Memory B cell (primary cell): ENCODE measurements around the gene GYPA.
"Not testable (repeated sequence)": the region's sequence is repeated elsewhere in the genome, so short reads cannot be mapped to it uniquely, and the experiment has no call there.

Experiments
- ATAC-seq: fragments of 150-1000 bp; cut with Tn5 transposase; 2 replicates; pipeline ENCODE4 v1.10.0; 2021; ENCODE audit warnings: low read depth, mild to moderate bottlenecking, moderate library complexity
- DNase-seq, 2 donors: peaks; one replicate each; pipeline ENCODE4 v3.0.0; 2022; ENCODE audit warnings: low spot score in 2 of 2
- H3K27ac Mint-ChIP-seq: one replicate; pipeline ENCODE4 v1.8.0; 2022; ENCODE audit warnings: mild to moderate bottlenecking, moderate library complexity, mixed read lengths
- H3K27me3 Mint-ChIP-seq: one replicate; pipeline ENCODE4 v1.8.0; 2022; ENCODE audit warnings: mixed read lengths
- H3K36me3 Mint-ChIP-seq: one replicate; pipeline ENCODE4 v1.8.0; 2022; ENCODE audit warnings: mild to moderate bottlenecking, mixed read lengths
- H3K4me1 Mint-ChIP-seq: one replicate; pipeline ENCODE4 v1.8.0; 2022; ENCODE audit warnings: mixed read lengths
- H3K4me3 Mint-ChIP-seq: one replicate; pipeline ENCODE4 v1.8.0; 2022; ENCODE audit warnings: mild to moderate bottlenecking, moderate library complexity, mixed read lengths
- H3K9me3 Mint-ChIP-seq: one replicate; pipeline ENCODE4 v1.8.0; 2022; ENCODE audit warnings: mixed read lengths

The GYPA gene

GRCh38 chr4:144113546-144113945, 27.0 kb downstream of the GYPA start:
- Mint-ChIP-seq H3K27ac (no peak overlapping the region), H3K36me3 (no peaks in the 10 kb centered on the region), H3K4me3 (no peak overlapping the region), H3K4me1 (no peaks in the 10 kb centered on the region), H3K9me3 (no peaks in the 10 kb centered on the region), H3K27me3 (peaks cover 3% of the 10 kb centered on the region)
- no peak for DNase-seq
- no peak for ATAC-seq

- H3K4me1 Mint-ChIP-seq: no peaks in the 10 kb centered on the region
- H3K4me3 Mint-ChIP-seq: no peak overlapping the region
- H3K27ac Mint-ChIP-seq: no peak overlapping the region
- no peaks in the 10 kb centered on the region for H3K36me3 Mint-ChIP-seq
- DNase-seq (no peak), ATAC-seq (no peak)
- no peaks in the 10 kb centered on the region for H3K9me3 Mint-ChIP-seq
- peaks cover 5% of the 10 kb centered on the region for H3K27me3 Mint-ChIP-seq
Observed at GRCh38 chr4:144104509-144105130, 35.9 kb downstream of the GYPA start.

GRCh38 chr4:144097776-144098175, 42.7 kb downstream of the GYPA start:
- not testable (repeated sequence) for H3K36me3 Mint-ChIP-seq, H3K9me3 Mint-ChIP-seq, H3K4me1 Mint-ChIP-seq, H3K4me3 Mint-ChIP-seq, ATAC-seq, H3K27ac Mint-ChIP-seq, DNase-seq
- peaks cover 15% of the 10 kb centered on the region for H3K27me3 Mint-ChIP-seq

- ATAC-seq, H3K36me3 Mint-ChIP-seq, H3K4me3 Mint-ChIP-seq, H3K9me3 Mint-ChIP-seq, DNase-seq, H3K27ac Mint-ChIP-seq, H3K4me1 Mint-ChIP-seq: not testable (repeated sequence)
- H3K27me3 Mint-ChIP-seq: peaks cover 13% of the 10 kb centered on the region
Observed at GRCh38 chr4:144093995-144094394, 46.5 kb downstream of the GYPA start.

GRCh38 chr4:144091181-144091580, 49.3 kb downstream of the GYPA start:
- not testable (repeated sequence) for H3K9me3 Mint-ChIP-seq, DNase-seq, ATAC-seq, H3K4me1 Mint-ChIP-seq, H3K27ac Mint-ChIP-seq, H3K36me3 Mint-ChIP-seq, H3K4me3 Mint-ChIP-seq
- peaks cover 12% of the 10 kb centered on the region for H3K27me3 Mint-ChIP-seq

GRCh38 chr4:144090744-144091143, 49.8 kb downstream of the GYPA start:
- Mint-ChIP-seq H3K4me1 (no peaks in the 10 kb centered on the region), H3K27me3 (peaks cover 9% of the 10 kb centered on the region), H3K4me3 (no peak overlapping the region), H3K9me3 (no peaks in the 10 kb centered on the region), H3K27ac (no peak overlapping the region), H3K36me3 (no peaks in the 10 kb centered on the region)
- no peak for DNase-seq
- ATAC-seq: no peak

- not testable (repeated sequence) for H3K4me1 Mint-ChIP-seq, H3K27me3 Mint-ChIP-seq, DNase-seq, ATAC-seq, H3K27ac Mint-ChIP-seq, H3K9me3 Mint-ChIP-seq, H3K4me3 Mint-ChIP-seq, H3K36me3 Mint-ChIP-seq
Observed at GRCh38 chr4:144082053-144082452, 58.5 kb downstream of the GYPA start.

GRCh38 chr4:144080135-144080534, 60.4 kb downstream of the GYPA start:
- not testable (repeated sequence) for H3K27me3 Mint-ChIP-seq, H3K27ac Mint-ChIP-seq, H3K9me3 Mint-ChIP-seq, ATAC-seq, H3K36me3 Mint-ChIP-seq, H3K4me3 Mint-ChIP-seq, H3K4me1 Mint-ChIP-seq, DNase-seq

GRCh38 chr4:144078746-144079145, 61.8 kb downstream of the GYPA start:
- ATAC-seq, H3K4me1 Mint-ChIP-seq: not testable (repeated sequence)

GRCh38 chr4:144061556-144061955, 79.0 kb downstream of the GYPA start:
- ATAC-seq: not testable (repeated sequence)

More at GRCh38 chr4:144078746-144079145, 61.8 kb downstream of the GYPA start:
- H3K27me3 Mint-ChIP-seq, H3K4me3 Mint-ChIP-seq, H3K36me3 Mint-ChIP-seq, H3K9me3 Mint-ChIP-seq, H3K27ac Mint-ChIP-seq, DNase-seq: not testable (repeated sequence)

GRCh38 chr4:144060234-144060859, 80.2 kb downstream of the GYPA start:
- not testable (repeated sequence) for ATAC-seq, DNase-seq, H3K27ac Mint-ChIP-seq, H3K36me3 Mint-ChIP-seq, H3K4me3 Mint-ChIP-seq, H3K9me3 Mint-ChIP-seq, H3K27me3 Mint-ChIP-seq, H3K4me1 Mint-ChIP-seq

More at GRCh38 chr4:144061556-144061955, 79.0 kb downstream of the GYPA start:
- not testable (repeated sequence) for H3K4me3 Mint-ChIP-seq, H3K27me3 Mint-ChIP-seq, DNase-seq, H3K4me1 Mint-ChIP-seq, H3K27ac Mint-ChIP-seq, H3K36me3 Mint-ChIP-seq, H3K9me3 Mint-ChIP-seq
